ENCODE measurements around the gene RFX4. TPM values are rescaled to one million over a fixed set of nuclear protein-coding genes. Genes with fewer than 3 reads are reported as not detected.
"Not testable (repeated sequence)": the region's sequence is repeated elsewhere in the genome, so short reads cannot be mapped to it uniquely, and the experiment has no call there.

RFX4 gene
- total RNA-seq, 2 experiments from 2014 or later = not detected

DNA sequence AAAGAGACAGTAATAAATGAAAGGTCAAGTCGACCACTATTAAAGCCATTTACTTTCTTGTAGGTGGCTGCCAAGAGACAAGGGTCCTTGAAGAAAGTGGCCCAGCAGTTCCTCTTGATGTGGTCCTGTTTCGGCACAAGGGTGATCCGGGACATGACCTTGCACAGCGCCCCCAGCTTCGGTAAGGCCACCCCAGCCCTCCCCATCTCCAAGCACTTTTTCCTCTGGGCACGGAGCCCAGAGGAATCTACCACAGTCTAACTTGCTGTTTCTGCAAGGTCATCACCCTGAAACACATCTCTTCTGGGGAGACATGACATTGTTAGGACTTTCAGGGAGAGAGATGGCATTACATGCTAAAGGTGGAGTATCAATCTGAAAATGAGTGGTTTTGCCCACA, 137.9 kb downstream of the RFX4 start:
- CTCF ChIA-PET = interaction anchor here (1.0 kb wide), 1 partner anchor 10 kb away, joined by 4 read pairs; no protein-coding TSS in a partner anchor
- no peaks in the 10 kb centered on the region for H3K9me3 Mint-ChIP-seq
- H3K36me3 Mint-ChIP-seq (ENCODE audit: low read depth) = no peaks in the 10 kb centered on the region
- POLR2A ChIA-PET = no interaction called here
- no peaks in the 10 kb centered on the region for H3K27me3 Mint-ChIP-seq
- no peak overlapping the region for H3K4me3 Mint-ChIP-seq
- H3K27ac Mint-ChIP-seq = no peak overlapping the region
- H3K4me1 Mint-ChIP-seq = no peaks in the 10 kb centered on the region
- DNase-seq = no peak

GRCh38 chr12:106721915-106722314, 139.1 kb downstream of the RFX4 start:
- ChIA-PET POLR2A (no interaction called here), CTCF (no interaction called here)
- Mint-ChIP-seq H3K4me3 (no peak overlapping the region), H3K27me3 (no peaks in the 10 kb centered on the region), H3K36me3 (ENCODE audit: low read depth) (no peaks in the 10 kb centered on the region), H3K9me3 (no peaks in the 10 kb centered on the region), H3K27ac (no peak overlapping the region), H3K4me1 (no peaks in the 10 kb centered on the region)
- DNase-seq = no peak

DNA sequence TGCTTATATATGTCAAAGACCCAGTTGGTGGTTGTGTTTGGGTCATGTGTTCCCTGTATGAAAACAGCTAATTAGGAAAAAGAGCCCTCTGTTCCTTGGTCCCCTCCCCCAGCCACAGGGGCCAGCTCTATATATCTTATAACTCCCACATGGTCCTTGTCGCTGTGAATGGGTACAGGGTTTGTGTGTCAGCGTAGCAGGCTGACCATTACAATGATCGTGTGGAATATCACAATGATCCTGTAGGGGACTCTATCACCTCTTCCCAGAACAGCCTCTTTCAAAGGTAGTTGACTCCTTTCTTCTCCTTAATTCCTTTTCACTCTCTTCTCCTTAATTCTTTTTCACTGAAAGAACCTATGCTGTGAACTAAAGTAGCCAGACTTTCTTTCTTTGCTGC, 140.0 kb downstream of the RFX4 start:
- no peaks in the 10 kb centered on the region for H3K4me1 Mint-ChIP-seq
- H3K4me3 Mint-ChIP-seq = no peak overlapping the region
- ChIA-PET CTCF (no interaction called here), POLR2A (no interaction called here)
- no peak for DNase-seq
- H3K27me3 Mint-ChIP-seq = no peaks in the 10 kb centered on the region
- H3K36me3 Mint-ChIP-seq (ENCODE audit: low read depth) = no peaks in the 10 kb centered on the region
- H3K27ac Mint-ChIP-seq = no peak overlapping the region
- no peaks in the 10 kb centered on the region for H3K9me3 Mint-ChIP-seq

GRCh38 chr12:106723416-106723815, 140.6 kb downstream of the RFX4 start:
- no peak for DNase-seq
- Mint-ChIP-seq H3K27ac (no peak overlapping the region), H3K27me3 (no peaks in the 10 kb centered on the region), H3K4me3 (no peak overlapping the region), H3K36me3 (ENCODE audit: low read depth) (no peaks in the 10 kb centered on the region), H3K9me3 (no peaks in the 10 kb centered on the region), H3K4me1 (no peaks in the 10 kb centered on the region)
- CTCF ChIA-PET = no interaction called here
- POLR2A ChIA-PET = no interaction called here

DNA sequence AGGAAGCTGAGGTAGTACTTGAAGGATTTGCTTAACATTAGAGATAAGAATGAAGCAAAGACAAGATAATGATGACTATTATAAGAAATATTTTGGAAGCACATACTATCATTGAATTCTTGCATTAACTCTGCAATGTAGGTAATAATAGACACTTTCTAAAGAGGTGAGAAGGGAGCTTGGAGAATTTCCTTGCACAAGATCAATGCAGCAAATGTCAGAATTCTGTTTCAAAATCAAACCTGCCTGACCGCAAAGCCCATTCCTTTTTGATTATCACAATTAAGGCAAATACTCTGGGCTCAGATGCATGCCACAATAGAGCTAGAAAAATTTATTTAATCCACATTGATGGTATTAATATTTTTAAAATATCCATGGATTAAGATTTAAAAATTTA, 141.3 kb downstream of the RFX4 start:
- CTCF ChIA-PET = no interaction called here
- H3K36me3 Mint-ChIP-seq (ENCODE audit: low read depth) = no peaks in the 10 kb centered on the region
- H3K27me3 Mint-ChIP-seq = peaks cover 2% of the 10 kb centered on the region
- no peaks in the 10 kb centered on the region for H3K4me1 Mint-ChIP-seq
- no peak overlapping the region for H3K27ac Mint-ChIP-seq
- DNase-seq = no peak
- H3K4me3 Mint-ChIP-seq = no peak overlapping the region
- POLR2A ChIA-PET = no interaction called here
- no peaks in the 10 kb centered on the region for H3K9me3 Mint-ChIP-seq

DNA sequence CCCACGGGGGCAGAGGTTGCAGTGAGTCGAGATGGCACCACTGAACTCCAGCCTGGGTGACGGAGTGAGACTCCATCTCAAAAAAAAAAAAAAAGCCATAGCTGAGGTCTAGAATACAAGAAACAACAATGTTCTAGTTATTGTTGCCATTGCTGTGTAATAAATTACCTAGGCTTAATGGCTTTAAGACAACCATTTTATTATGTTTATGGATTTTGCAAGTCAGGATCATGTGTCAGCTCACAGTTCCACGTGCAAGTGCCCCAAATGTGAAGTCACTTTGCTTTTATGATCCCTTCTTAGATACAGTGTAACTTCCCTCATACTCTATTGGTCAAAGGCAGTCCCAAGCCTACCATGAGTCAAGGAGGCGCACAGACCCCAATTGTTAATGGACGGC, 142.1 kb downstream of the RFX4 start:
- Mint-ChIP-seq H3K36me3 (ENCODE audit: low read depth) (no peaks in the 10 kb centered on the region), H3K4me3 (no peak overlapping the region), H3K27ac (no peak overlapping the region), H3K4me1 (no peaks in the 10 kb centered on the region), H3K27me3 (peaks cover 3% of the 10 kb centered on the region), H3K9me3 (no peaks in the 10 kb centered on the region)
- ChIA-PET POLR2A (no interaction called here), CTCF (no interaction called here)
- no peak for DNase-seq

DNA sequence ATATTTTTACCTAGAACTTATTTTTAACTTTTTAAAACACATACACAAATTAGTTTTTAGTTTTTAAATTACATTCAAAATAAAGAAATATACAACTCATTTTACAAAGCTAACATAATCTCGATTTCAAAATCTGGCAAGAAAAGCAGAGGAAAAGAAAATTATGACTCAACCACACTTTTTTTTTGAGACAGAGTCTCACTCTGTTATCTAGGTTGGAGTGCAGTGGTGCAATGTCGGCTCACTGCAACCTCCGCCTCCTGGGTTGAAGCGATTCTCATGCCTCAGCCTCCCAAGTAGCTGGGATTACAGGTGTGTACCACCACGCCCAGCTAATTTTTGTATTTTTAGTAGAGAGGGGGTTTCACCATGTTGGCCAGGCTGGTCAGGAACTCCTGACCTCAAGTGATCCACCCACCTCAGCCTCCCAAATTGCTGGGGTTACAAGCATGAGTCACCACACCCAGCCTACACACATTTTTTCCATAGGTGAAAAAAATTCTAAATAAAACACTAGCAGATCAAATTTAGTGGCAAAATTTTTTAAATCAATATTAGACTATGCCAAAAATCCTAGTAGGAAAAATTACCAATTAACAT, 143.9 kb downstream of the RFX4 start:
- CTCF ChIA-PET; H3K9me3 Mint-ChIP-seq; DNase-seq; H3K27me3 Mint-ChIP-seq; H3K4me3 Mint-ChIP-seq; H3K27ac Mint-ChIP-seq; POLR2A ChIA-PET; H3K36me3 Mint-ChIP-seq (ENCODE audit: low read depth); H3K4me1 Mint-ChIP-seq: not testable (repeated sequence)

DNA sequence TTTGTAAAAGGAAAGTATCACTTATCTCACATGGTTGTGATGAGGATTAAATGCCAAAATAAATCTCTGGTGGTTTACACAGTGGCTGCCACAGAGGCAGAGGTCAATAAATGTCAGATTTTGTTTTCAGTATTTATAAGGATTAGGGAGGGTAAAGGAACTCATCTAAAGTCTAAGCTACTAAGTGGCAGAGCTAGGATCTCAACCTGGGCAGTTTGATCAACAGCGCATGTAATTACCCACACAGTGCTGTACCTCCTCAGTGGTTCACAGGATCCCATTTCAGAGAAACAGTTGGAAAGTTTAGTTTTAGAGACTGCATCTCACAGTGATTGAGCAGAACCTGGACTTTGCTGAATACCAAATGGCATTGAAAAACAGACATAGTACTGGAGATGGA, 146.8 kb downstream of the RFX4 start:
- no peaks in the 10 kb centered on the region for H3K9me3 Mint-ChIP-seq
- no peaks in the 10 kb centered on the region for H3K36me3 Mint-ChIP-seq (ENCODE audit: low read depth)
- H3K27me3 Mint-ChIP-seq = peaks cover 5% of the 10 kb centered on the region
- no peak overlapping the region for H3K27ac Mint-ChIP-seq
- CTCF ChIA-PET = no interaction called here
- DNase-seq = no peak
- H3K4me3 Mint-ChIP-seq = no peak overlapping the region
- POLR2A ChIA-PET = no interaction called here
- no peaks in the 10 kb centered on the region for H3K4me1 Mint-ChIP-seq

- Mint-ChIP-seq H3K27ac (no peak overlapping the region), H3K27me3 (peaks cover 8% of the 10 kb centered on the region), H3K4me3 (no peak overlapping the region), H3K36me3 (ENCODE audit: low read depth) (no peaks in the 10 kb centered on the region), H3K4me1 (no peaks in the 10 kb centered on the region), H3K9me3 (no peaks in the 10 kb centered on the region)
- POLR2A ChIA-PET = no interaction called here
- DNase-seq = no peak
- CTCF ChIA-PET = no interaction called here
Observed at GRCh38 chr12:106732890-106733289, 150.1 kb downstream of the RFX4 start.

- H3K36me3 Mint-ChIP-seq (ENCODE audit: low read depth) = no peaks in the 10 kb centered on the region
- POLR2A ChIA-PET = no interaction called here
Observed at GRCh38 chr12:106733660-106734059, 150.9 kb downstream of the RFX4 start.

DNA sequence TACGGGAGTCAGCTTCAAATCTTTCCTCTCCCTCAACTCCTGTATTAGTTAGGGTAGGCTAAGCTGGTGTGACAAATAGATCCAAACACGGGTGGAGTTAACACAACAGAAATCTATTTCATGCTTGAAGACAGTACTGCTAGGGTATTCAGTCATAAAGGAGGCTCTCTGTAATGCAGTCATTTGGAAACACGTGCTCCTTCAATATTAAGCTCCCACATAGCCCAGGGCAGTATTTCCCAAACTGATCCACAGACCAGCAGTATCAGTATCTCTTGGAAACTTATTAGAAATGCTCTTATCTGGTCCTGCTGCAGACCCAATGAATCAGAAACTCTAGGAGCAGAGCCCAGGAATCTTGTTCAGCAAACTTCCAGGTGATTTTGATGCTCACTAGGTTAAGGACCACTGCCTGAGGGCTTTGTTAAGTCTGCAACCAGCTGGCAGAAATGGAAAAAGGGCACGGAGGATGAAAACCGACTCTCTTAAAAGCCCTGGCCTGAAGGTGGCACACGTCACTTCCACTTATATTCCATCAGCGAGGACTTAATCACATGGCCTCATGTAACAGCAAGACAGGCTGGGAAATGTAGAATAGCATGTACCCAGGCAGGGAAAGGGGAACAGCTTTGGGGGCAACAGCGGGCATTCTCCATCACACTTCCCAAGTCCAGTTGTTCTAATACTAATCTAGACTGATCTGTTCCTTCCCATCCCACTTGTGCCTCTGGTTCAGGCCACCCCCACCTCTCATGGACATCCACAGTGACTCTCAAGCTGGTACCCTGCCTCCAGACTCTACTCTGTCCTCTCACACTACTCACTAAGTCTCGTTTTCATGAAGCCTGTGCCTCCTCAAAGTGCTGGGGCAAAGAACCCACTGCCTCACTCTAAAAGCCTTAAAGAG, 153.5 kb downstream of the RFX4 start:
- H3K36me3 Mint-ChIP-seq (ENCODE audit: low read depth) = no peaks in the 10 kb centered on the region
- no peak for DNase-seq
- H3K4me3 Mint-ChIP-seq = no peak overlapping the region
- no peak overlapping the region for H3K27ac Mint-ChIP-seq
- ChIA-PET POLR2A (no interaction called here), CTCF (interaction anchor here (0.6 to 1.2 kb wide), 3 partner anchors 17 to 81 kb away, joined by 3 to 4 read pairs (median 3); no protein-coding TSS in a partner anchor)
- H3K9me3 Mint-ChIP-seq = no peaks in the 10 kb centered on the region
- no peaks in the 10 kb centered on the region for H3K4me1 Mint-ChIP-seq
- H3K27me3 Mint-ChIP-seq = peaks cover 5% of the 10 kb centered on the region

More at GRCh38 chr12:106733660-106734059, 150.9 kb downstream of the RFX4 start:
- Mint-ChIP-seq H3K27me3 (peaks cover 8% of the 10 kb centered on the region), H3K4me1 (no peaks in the 10 kb centered on the region), H3K4me3 (no peak overlapping the region), H3K27ac (no peak overlapping the region), H3K9me3 (no peaks in the 10 kb centered on the region)
- CTCF ChIA-PET = no interaction called here
- no peak for DNase-seq

DNA sequence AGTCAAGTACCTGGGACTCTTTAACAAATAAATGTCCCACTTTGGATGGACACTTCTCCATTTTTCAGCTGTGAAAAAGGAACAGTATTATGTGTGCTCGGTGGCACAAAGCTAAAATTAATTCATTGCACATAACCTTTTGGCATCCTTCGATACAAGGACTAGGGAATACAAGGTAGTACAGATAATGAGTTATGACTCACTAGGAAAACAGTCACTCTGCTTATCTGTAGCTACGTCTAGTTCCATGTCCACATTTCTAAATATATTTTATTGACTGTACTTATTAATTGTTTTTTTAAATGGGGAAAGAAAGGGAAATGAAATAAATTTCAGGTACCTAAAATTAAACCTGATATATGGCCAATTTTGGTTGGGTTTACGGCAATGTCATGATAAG, 156.5 kb downstream of the RFX4 start:
- ChIA-PET POLR2A (no interaction called here), CTCF (no interaction called here)
- Mint-ChIP-seq H3K4me1 (no peaks in the 10 kb centered on the region), H3K4me3 (no peak overlapping the region), H3K27ac (no peak overlapping the region), H3K9me3 (no peaks in the 10 kb centered on the region), H3K36me3 (ENCODE audit: low read depth) (no peaks in the 10 kb centered on the region), H3K27me3 (peaks cover 12% of the 10 kb centered on the region)
- no peak for DNase-seq

GRCh38 chr12:106739815-106740530, 157.2 kb downstream of the RFX4 start:
- no peaks in the 10 kb centered on the region for H3K4me1 Mint-ChIP-seq
- DNase-seq = no peak
- CTCF ChIA-PET = interaction anchor here (0.7 kb wide), 1 partner anchor 11 kb away, joined by 3 read pairs; no protein-coding TSS in a partner anchor
- no peaks in the 10 kb centered on the region for H3K9me3 Mint-ChIP-seq
- H3K4me3 Mint-ChIP-seq = no peak overlapping the region
- no peak overlapping the region for H3K27ac Mint-ChIP-seq
- no peaks in the 10 kb centered on the region for H3K36me3 Mint-ChIP-seq (ENCODE audit: low read depth)
- peaks cover 15% of the 10 kb centered on the region for H3K27me3 Mint-ChIP-seq
- POLR2A ChIA-PET = no interaction called here

Measured in activated CD4-positive, alpha-beta T cell treated with anti-CD3 and anti-CD28 coated beads, Interleukin-2, amount 10 ng/mL, durations not matched to agents 7 days and 5 days (primary cell).